GM12878 (cell line): ENCODE results near the gene PRR7. TPM values are rescaled to one million over a fixed set of nuclear protein-coding genes. Genes with fewer than 3 reads are reported as not detected.

Experiments used
- ATAC-seq: fragments of 200-7000 bp; cut with Tn5 transposase; 3 replicates; pipeline ENCODE4 v1.9.1; 2020; ENCODE audit warnings: mild to moderate bottlenecking, moderate library complexity
- BruUV-seq: library from RNA; stranded (reverse); fragments of 400-500 nt; replicated peaks from 2 replicates; lab custom pipeline; 2021; lab: Mats Ljungman, UMichigan
- CTCF ChIA-PET: fragments of 300-600 bp; sonication (Branson Sonifier 250); formaldehyde crosslinking; extraction: SDS; loops from one replicate; lab custom pipeline; 2021; ENCODE audit warnings: inconsistent platforms; lab: Yijun Ruan, JAX
- POLR2A ChIA-PET: fragments of 350-600 bp; formaldehyde crosslinking; extraction: SDS; loops from one replicate; lab custom pipeline; 2021; ENCODE audit warnings: inconsistent platforms; lab: Charles Lee
- RAD21 ChIA-PET: fragments of 300-600 bp; sonication (Branson Sonifier 250); formaldehyde crosslinking; loops from one replicate; lab custom pipeline; 2023; ENCODE audit warnings: antibody characterized with exemption; ENCODE audit not compliant: unreplicated experiment; lab: Charles Lee
- SMC1A ChIA-PET: fragments of 300-600 bp; sonication (Branson Sonifier 250); formaldehyde crosslinking; loops from one replicate; lab custom pipeline; 2023; ENCODE audit not compliant: unreplicated experiment, uncharacterized antibody; lab: Charles Lee
- DNase-seq: peaks from one replicate; pipeline ENCODE4 v3.0.0-alpha.2; 2011; ENCODE audit warnings: low read depth, low spot score
- FAIRE-seq: peaks from 3 replicates; lab custom pipeline; 2011; peaks lifted over from hg19 to GRCh38; lab: Jason Lieb, UNC
- H2AFZ ChIP-seq: 2 replicates; pipeline ENCODE4 v1.6.0; 2011; ENCODE audit warnings: low read depth, low read length, control low read depth; ENCODE audit not compliant: control insufficient read depth
- H3K27ac ChIP-seq: 2 replicates; pipeline ENCODE4 v1.5.1; 2011; ENCODE audit warnings: control low read depth; ENCODE audit not compliant: control insufficient read depth, insufficient read depth
- H3K27me3 ChIP-seq, 2 experiments: replicated peaks in 1 of 2; 2 replicates each; pipeline versions ENCODE4 v1.6.0 to v1.6.1; 2011; ENCODE audit warnings: low read length in 1 of 2; ENCODE audit not compliant: control insufficient read depth in 2 of 2, insufficient read depth in 2 of 2
- H3K36me3 ChIP-seq, 2 experiments: 2 replicates each; pipeline ENCODE4 v1.5.1; 2011; ENCODE audit warnings: low read length in 1 of 2; ENCODE audit not compliant: control insufficient read depth in 2 of 2, insufficient read depth in 2 of 2
- H3K4me1 ChIP-seq: 2 replicates; pipeline ENCODE4 v1.6.1; 2011; ENCODE audit warnings: mild to moderate bottlenecking, low read length, moderate library complexity, mixed read lengths; ENCODE audit not compliant: control insufficient read depth, insufficient read depth
- H3K4me2 ChIP-seq: 2 replicates; pipeline ENCODE4 v1.6.0; 2011; ENCODE audit warnings: control low read depth; ENCODE audit not compliant: control insufficient read depth, insufficient read depth
- H3K4me3 ChIP-seq: fragments of 200-600 bp; sonication (generic); 2 replicates; pipeline ENCODE4 v1.5.1; 2016
- H3K79me2 ChIP-seq: 2 replicates; pipeline ENCODE4 v1.6.0; 2011; ENCODE audit warnings: low read length; ENCODE audit not compliant: control insufficient read depth, insufficient read depth
- H3K9ac ChIP-seq: 2 replicates; pipeline ENCODE4 v1.8.0; 2011; ENCODE audit warnings: low read length, control low read depth, mixed read lengths; ENCODE audit not compliant: control insufficient read depth, insufficient read depth
- H3K9me3 ChIP-seq: replicated peaks from 3 replicates; pipeline ENCODE4 v1.5.1; 2011; ENCODE audit warnings: mild to moderate bottlenecking, low read length; ENCODE audit not compliant: control insufficient read depth, insufficient read depth
- H4K20me1 ChIP-seq: 2 replicates; pipeline ENCODE4 v1.6.0; 2011; ENCODE audit not compliant: control insufficient read depth, insufficient read depth
- ATF7 ChIP-seq: fragments of 450-650 bp; IDR thresholded peaks from 2 replicates; pipeline ENCODE4 v1.6.1; 2016; ENCODE audit warnings: low read depth, mild to moderate bottlenecking
- ESRRA ChIP-seq: IDR thresholded peaks from 2 replicates; pipeline ENCODE4 v1.6.1; 2012; ENCODE audit warnings: mild to moderate bottlenecking, low read length, improper control_type of control experiment
- EZH2 ChIP-seq: IDR thresholded peaks from 2 replicates; pipeline ENCODE4 v1.6.1; 2012; ENCODE audit warnings: low read depth, mild to moderate bottlenecking, control low read depth, inconsistent platforms, low read length, borderline replicate concordance; ENCODE audit not compliant: control insufficient read depth
- GABPA ChIP-seq: IDR thresholded peaks from 2 replicates; pipeline ENCODE4 v1.6.1; 2014; ENCODE audit warnings: antibody characterized with exemption, low read depth, mild to moderate bottlenecking, inconsistent platforms
- HDAC6 ChIP-seq: fragments of 200-600 bp; sonication (generic); IDR thresholded peaks from one replicate; pipeline ENCODE4 v1.8.0; 2017; ENCODE audit warnings: antibody characterized with exemption; ENCODE audit not compliant: unreplicated experiment
- HDGF ChIP-seq: fragments of 450-650 bp; IDR thresholded peaks from 2 replicates; pipeline ENCODE4 v1.6.1; 2016; ENCODE audit warnings: antibody characterized with exemption
- KLF5 ChIP-seq: fragments of 450-650 bp; IDR thresholded peaks from 2 replicates; pipeline ENCODE4 v1.6.1; 2014; ENCODE audit warnings: mild to moderate bottlenecking; ENCODE audit not compliant: partially characterized antibody
- NR2C1 ChIP-seq: fragments of 450-650 bp; IDR thresholded peaks from 2 replicates; pipeline ENCODE4 v1.6.1; 2017; ENCODE audit warnings: antibody characterized with exemption, mild to moderate bottlenecking, moderate library complexity
- PAX5 ChIP-seq: IDR thresholded peaks from 2 replicates; pipeline ENCODE4 v1.6.1; 2011; ENCODE audit warnings: low read depth, low read length, borderline replicate concordance
- RCOR1 ChIP-seq: conservative IDR thresholded peaks from 2 replicates; pipeline ENCODE4 v1.6.1; 2012; ENCODE audit warnings: low read depth, low read length, improper control_type of control experiment
- SIX5 ChIP-seq: IDR thresholded peaks from 2 replicates; pipeline ENCODE4 v1.6.1; 2011; ENCODE audit warnings: mild to moderate bottlenecking, low read depth, low read length, moderate library complexity; ENCODE audit not compliant: severe bottlenecking
- ZBED1 ChIP-seq: IDR thresholded peaks from 2 replicates; pipeline ENCODE4 v1.6.1; 2016; ENCODE audit warnings: borderline replicate concordance
- WGBS: methylation state at CpG from one replicate; pipeline ENCODE4 v1.1.6; 2016; ENCODE audit warnings: low lambda C conversion rate; ENCODE audit not compliant: insufficient replicate concordance, insufficient coverage; ENCODE audit errors: missing lambda C conversion rate; 5-methylcytosine and 5-hydroxymethylcytosine counted together
- in situ Hi-C: fragments of 300-500 bp; cut with MboI; formaldehyde crosslinking; loops from 9 replicates; pipeline ENCODE4 v1.14.3; 2018; ENCODE audit warnings: mixed read lengths
- intact Hi-C: fragments of 100-400 bp; cut with micrococcal nuclease; formaldehyde crosslinking; loops from one replicate; pipeline ENCODE4 v1.14.2; 2022; ENCODE audit not compliant: unreplicated experiment
- polyA plus RNA-seq, 11 experiments: library from polyadenylated mRNA; depleted of rRNA in 4 of 11; unstranded in 6 of 11; stranded (reverse) in 5 of 11; fragments of >200 nt; fragmentation: Nextera tagmentation in 4 of 11; fragmentation: Illumina TruSeq in 1 of 11; extraction: Ambion mirVana in 4 of 11; extraction: Trizol in 1 of 11; gene quantifications; 1 replicate in 1 of 11; 2 replicates in 10 of 11; pipeline versions ENCODE4 v1.2.1 to v1.2.3, GENCODE V29; 2011 to 2016; ENCODE audit warnings: inconsistent platforms in 2 of 11, missing spikeins in 2 of 11, low read depth in 1 of 11
- total RNA-seq, 4 experiments: library from RNA; depleted of rRNA in 3 of 4; stranded (reverse); fragments of >200 nt in 3 of 4; fragmentation: Illumina TruSeq in 1 of 4; extraction: Trizol in 1 of 4; gene quantifications; 2 replicates each; pipeline versions ENCODE4 v1.2.1 to v1.2.3, GENCODE V29; 2013 to 2021
- TF ChIP-seq, protein P1 (sequence below): fragments of 450-650 bp; IDR thresholded peaks from 2 replicates; pipeline ENCODE4 v1.6.1; 2016; ENCODE audit warnings: mild to moderate bottlenecking
- TF ChIP-seq, protein P2 (sequence below): fragments of 450-650 bp; IDR thresholded peaks from 2 replicates; pipeline ENCODE4 v1.6.1; 2017; ENCODE audit warnings: mild to moderate bottlenecking

Gene PRR7
- total and polyA plus RNA-seq, 10 of the 15 experiments (the other 5 are each of a cell fraction or from before 2014, with no cell fraction given): 0.09 to 18.8 (median 4.6) TPM; not detected in 2

DNA sequence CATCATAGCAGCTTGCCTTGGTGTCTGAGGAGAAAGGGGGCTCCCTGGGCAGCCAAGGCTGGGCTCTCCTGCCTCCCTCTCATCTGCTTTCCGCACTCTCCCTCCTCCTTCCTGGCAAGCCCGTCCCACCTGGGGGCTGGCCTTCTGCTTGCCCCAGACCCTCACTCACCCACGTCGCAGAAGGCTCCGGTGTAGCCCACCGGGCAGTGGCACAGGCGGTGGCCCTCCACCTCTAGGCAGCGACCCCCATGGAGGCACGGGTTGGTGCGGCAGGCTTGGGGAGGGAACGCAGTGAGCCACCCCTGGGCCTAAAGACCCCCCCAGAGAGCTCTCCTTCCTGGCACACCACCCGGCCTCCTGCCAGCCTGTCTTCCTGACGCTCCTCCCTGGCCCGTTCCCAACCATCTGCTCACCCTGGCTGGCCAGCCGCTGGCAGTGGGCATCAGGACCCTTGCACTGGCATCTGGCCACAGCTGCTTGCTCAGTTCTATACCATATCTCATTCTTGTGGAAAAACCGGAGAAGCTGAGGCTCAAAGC lies 41.9 kb upstream of the PRR7 start:
- FAIRE-seq (no peak), DNase-seq (no peak), ATAC-seq (no peak)
- H3K79me2 ChIP-seq: no peaks in the 10 kb centered on the region
- in situ Hi-C loops: no loop called here
- H3K36me3 ChIP-seq: no peaks in the 10 kb centered on the region
- H3K9me3 ChIP-seq: no peaks in the 10 kb centered on the region
- H2AFZ ChIP-seq: peak overlapping the region; percentile 88
- H3K4me3 ChIP-seq: peak overlapping the region; percentile 79; the same call in 1 of the 2 replicates
- H3K27me3 ChIP-seq: no peaks in the 10 kb centered on the region; a peak in 1 of 4 replicates
- peak overlapping the region; percentile 35; the same call in 1 of the 2 replicates for H3K27ac ChIP-seq
- H3K4me2 ChIP-seq: peak overlapping the region; percentile 87
- SMC1A ChIA-PET: interaction anchor here (0.7 to 7.4 kb wide), 16 partner anchors 9 to 106 kb away, joined by 3 to 105 read pairs (median 8); partner anchors contain the start of genes GRK6, PDLIM7 and PRR7
- peaks cover 28% of the 10 kb centered on the region for H3K4me1 ChIP-seq
- CTCF ChIA-PET: interaction anchor here (0.7 to 8.3 kb wide), 28 partner anchors 10 to 106 kb away, joined by 3 to 391 read pairs (median 8); partner anchors contain the start of genes GRK6, PDLIM7, PRR7 and RGS14
- no TSS peak for BruUV-seq
- H4K20me1 ChIP-seq: no peaks in the 10 kb centered on the region
- TF ChIP-seq ESRRA: no peak
- no peak for TF ChIP-seq GABPA
- TF ChIP-seq HDAC6: no peak
- TF ChIP-seq, protein P1, sequence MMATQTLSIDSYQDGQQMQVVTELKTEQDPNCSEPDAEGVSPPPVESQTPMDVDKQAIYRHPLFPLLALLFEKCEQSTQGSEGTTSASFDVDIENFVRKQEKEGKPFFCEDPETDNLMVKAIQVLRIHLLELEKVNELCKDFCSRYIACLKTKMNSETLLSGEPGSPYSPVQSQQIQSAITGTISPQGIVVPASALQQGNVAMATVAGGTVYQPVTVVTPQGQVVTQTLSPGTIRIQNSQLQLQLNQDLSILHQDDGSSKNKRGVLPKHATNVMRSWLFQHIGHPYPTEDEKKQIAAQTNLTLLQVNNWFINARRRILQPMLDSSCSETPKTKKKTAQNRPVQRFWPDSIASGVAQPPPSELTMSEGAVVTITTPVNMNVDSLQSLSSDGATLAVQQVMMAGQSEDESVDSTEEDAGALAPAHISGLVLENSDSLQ: peak; percentile 8; the same call in 1 of the 2 replicates
- no peak for TF ChIP-seq NR2C1
- TF ChIP-seq PAX5: no peak
- TF ChIP-seq HDGF: peak; percentile 82
- TF ChIP-seq, protein P2, sequence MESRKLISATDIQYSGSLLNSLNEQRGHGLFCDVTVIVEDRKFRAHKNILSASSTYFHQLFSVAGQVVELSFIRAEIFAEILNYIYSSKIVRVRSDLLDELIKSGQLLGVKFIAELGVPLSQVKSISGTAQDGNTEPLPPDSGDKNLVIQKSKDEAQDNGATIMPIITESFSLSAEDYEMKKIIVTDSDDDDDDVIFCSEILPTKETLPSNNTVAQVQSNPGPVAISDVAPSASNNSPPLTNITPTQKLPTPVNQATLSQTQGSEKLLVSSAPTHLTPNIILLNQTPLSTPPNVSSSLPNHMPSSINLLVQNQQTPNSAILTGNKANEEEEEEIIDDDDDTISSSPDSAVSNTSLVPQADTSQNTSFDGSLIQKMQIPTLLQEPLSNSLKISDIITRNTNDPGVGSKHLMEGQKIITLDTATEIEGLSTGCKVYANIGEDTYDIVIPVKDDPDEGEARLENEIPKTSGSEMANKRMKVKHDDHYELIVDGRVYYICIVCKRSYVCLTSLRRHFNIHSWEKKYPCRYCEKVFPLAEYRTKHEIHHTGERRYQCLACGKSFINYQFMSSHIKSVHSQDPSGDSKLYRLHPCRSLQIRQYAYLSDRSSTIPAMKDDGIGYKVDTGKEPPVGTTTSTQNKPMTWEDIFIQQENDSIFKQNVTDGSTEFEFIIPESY: no peak
- no peak for TF ChIP-seq RCOR1
- no peak for TF ChIP-seq EZH2
- no peak for TF ChIP-seq SIX5
- TF ChIP-seq ATF7: no peak
- no peak for TF ChIP-seq KLF5
- no peak for TF ChIP-seq ZBED1
- intact Hi-C loops: loop anchor here (1.0 kb wide), 1 partner anchor 50 kb away; no protein-coding TSS in a partner anchor
- RAD21 ChIA-PET: interaction anchor here (0.7 to 6.5 kb wide), 21 partner anchors 8 to 106 kb away, joined by 3 to 291 read pairs (median 8); partner anchors contain the start of genes GRK6, PDLIM7, PRR7 and RGS14
- POLR2A ChIA-PET: interaction anchor here (1.0 to 11.0 kb wide), 15 partner anchors 8 to 97 kb away, joined by 3 to 174 read pairs (median 6); partner anchors contain the start of genes GRK6, PDLIM7 and PRR7
- peak overlapping the region; percentile 49 for H3K9ac ChIP-seq
- 56% methylated on average over 13 of the region's 16 CpGs for WGBS
